Measurements from ENCODE around the gene PWP1.

The PWP1 gene

DNA sequence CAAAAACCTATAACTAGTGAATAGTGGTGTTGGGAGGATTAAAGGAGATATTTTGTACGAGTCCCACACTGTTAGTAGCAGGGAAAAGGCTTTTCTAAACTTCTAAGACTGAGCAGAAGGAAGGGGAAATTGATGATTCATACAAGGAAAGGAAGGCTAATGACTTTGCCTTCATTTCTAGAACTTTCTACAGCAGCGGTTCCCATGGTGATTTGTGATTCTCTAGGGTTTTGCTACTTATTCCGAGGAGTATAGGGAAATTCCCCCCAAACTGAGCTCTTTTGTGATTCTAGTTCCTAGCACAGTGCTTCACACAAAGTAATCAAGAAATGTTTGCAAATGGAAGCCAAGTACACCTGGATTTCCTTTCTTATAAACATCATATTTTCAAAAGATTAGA lies 23.8 kb upstream of the PWP1 start:
- H3K9me3 ChIP-seq (ENCODE audit: insufficient read depth, low read length, severe bottlenecking): no peaks in the 10 kb centered on the region
- no peak overlapping the region for H3K4me3 ChIP-seq (ENCODE audit: low read depth in 1 of 2, low read length in 2 of 2)
- DNase-seq (no peak), ATAC-seq (ENCODE audit: insufficient read depth, low read depth) (no peak)
- no peak for TF ChIP-seq EZH2 (IDR thresholded peaks at IDR 0.05; ENCODE audit: borderline replicate concordance, low read depth, low read length, severe bottlenecking)
- TF ChIP-seq, protein P1, sequence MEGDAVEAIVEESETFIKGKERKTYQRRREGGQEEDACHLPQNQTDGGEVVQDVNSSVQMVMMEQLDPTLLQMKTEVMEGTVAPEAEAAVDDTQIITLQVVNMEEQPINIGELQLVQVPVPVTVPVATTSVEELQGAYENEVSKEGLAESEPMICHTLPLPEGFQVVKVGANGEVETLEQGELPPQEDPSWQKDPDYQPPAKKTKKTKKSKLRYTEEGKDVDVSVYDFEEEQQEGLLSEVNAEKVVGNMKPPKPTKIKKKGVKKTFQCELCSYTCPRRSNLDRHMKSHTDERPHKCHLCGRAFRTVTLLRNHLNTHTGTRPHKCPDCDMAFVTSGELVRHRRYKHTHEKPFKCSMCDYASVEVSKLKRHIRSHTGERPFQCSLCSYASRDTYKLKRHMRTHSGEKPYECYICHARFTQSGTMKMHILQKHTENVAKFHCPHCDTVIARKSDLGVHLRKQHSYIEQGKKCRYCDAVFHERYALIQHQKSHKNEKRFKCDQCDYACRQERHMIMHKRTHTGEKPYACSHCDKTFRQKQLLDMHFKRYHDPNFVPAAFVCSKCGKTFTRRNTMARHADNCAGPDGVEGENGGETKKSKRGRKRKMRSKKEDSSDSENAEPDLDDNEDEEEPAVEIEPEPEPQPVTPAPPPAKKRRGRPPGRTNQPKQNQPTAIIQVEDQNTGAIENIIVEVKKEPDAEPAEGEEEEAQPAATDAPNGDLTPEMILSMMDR (IDR thresholded peaks at IDR 0.05; ENCODE audit: borderline replicate concordance, extremely low read depth, low read length, poor library complexity, severe bottlenecking): no peak
- H4K20me1 ChIP-seq (ENCODE audit: insufficient read depth, low read length): no peaks in the 10 kb centered on the region
- H2AFZ ChIP-seq (ENCODE audit: low read depth, low read length): no peak overlapping the region
- H3K4me2 ChIP-seq (ENCODE audit: insufficient read depth, low read length): no peak overlapping the region
- H3K4me1 ChIP-seq (ENCODE audit: insufficient read depth, low read length): no peaks in the 10 kb centered on the region
- no peak overlapping the region for H3K27ac ChIP-seq (ENCODE audit: low read length)
- H3K27me3 ChIP-seq (ENCODE audit: insufficient read depth, low read length, poor library complexity): no peaks in the 10 kb centered on the region
- no peaks in the 10 kb centered on the region for H3K79me2 ChIP-seq (ENCODE audit: insufficient read depth, low read length)
- H3K9ac ChIP-seq (ENCODE audit: low read depth, low read length): no peak overlapping the region
- H3K36me3 ChIP-seq (ENCODE audit: insufficient read depth, low read length): no peaks in the 10 kb centered on the region

DNA sequence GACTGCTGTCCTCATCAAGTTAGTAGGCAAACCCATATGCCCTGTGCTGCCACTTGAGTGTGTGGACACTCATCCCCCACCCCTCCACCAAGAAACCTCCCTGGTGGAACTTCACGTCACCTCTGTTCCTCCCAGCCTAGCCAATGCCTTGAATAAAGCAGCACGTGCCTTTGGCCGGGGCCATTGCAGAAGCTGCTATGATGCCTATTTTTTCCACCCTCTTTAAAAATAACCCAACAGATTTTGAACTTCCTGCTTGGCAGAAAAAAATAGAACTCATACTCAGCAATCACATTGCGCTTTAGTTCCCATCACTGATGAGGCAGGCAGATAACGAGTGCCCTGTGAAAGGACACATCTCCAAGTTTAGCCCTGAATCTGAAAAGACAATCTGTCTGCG lies 23.1 kb upstream of the PWP1 start:
- no peak overlapping the region for H3K9ac ChIP-seq (ENCODE audit: low read depth, low read length)
- ATAC-seq (ENCODE audit: insufficient read depth, low read depth): no peak
- TF ChIP-seq, protein P1 (IDR thresholded peaks at IDR 0.05; ENCODE audit: borderline replicate concordance, extremely low read depth, low read length, poor library complexity, severe bottlenecking): no peak
- no peak for TF ChIP-seq EZH2 (IDR thresholded peaks at IDR 0.05; ENCODE audit: borderline replicate concordance, low read depth, low read length, severe bottlenecking)

DNA sequence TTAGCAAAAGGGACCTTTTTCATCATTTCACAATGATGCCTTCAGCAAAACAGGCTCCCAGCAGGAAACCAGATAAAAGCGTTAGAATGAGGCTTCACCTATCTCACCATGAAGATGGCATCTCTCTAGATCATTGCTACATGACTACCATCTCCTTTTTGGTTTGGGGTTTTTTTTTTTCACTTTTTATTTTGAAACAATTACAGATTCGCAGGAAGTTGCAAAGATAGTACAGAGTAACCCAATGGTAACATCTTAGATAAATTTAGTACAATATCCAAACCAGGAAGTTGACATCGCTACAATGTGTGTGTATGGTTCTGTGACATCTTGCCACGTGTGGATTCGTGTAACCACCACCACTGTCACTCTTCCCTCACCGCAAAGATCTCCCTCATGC lies 22.3 kb upstream of the PWP1 start:
- no peaks in the 10 kb centered on the region for H3K4me1 ChIP-seq (ENCODE audit: insufficient read depth, low read length)
- H3K4me3 ChIP-seq (ENCODE audit: low read depth in 1 of 2, low read length in 2 of 2): no peak overlapping the region
- no peaks in the 10 kb centered on the region for H3K36me3 ChIP-seq (ENCODE audit: insufficient read depth, low read length)
- H3K9me3 ChIP-seq (ENCODE audit: insufficient read depth, low read length, severe bottlenecking): no peaks in the 10 kb centered on the region
- H3K27ac ChIP-seq (ENCODE audit: low read length): no peak overlapping the region
- ATAC-seq (ENCODE audit: insufficient read depth, low read depth) (no peak), DNase-seq (no peak)
- no peaks in the 10 kb centered on the region for H3K79me2 ChIP-seq (ENCODE audit: insufficient read depth, low read length)
- H2AFZ ChIP-seq (ENCODE audit: low read depth, low read length): no peak overlapping the region
- TF ChIP-seq, protein P1 (IDR thresholded peaks at IDR 0.05; ENCODE audit: borderline replicate concordance, extremely low read depth, low read length, poor library complexity, severe bottlenecking): no peak
- TF ChIP-seq EZH2 (IDR thresholded peaks at IDR 0.05; ENCODE audit: borderline replicate concordance, low read depth, low read length, severe bottlenecking): no peak
- H4K20me1 ChIP-seq (ENCODE audit: insufficient read depth, low read length): no peaks in the 10 kb centered on the region
- H3K9ac ChIP-seq (ENCODE audit: low read depth, low read length): no peak overlapping the region
- no peak overlapping the region for H3K4me2 ChIP-seq (ENCODE audit: insufficient read depth, low read length)
- no peaks in the 10 kb centered on the region for H3K27me3 ChIP-seq (ENCODE audit: insufficient read depth, low read length, poor library complexity)

More for the DNA sequence above, 23.1 kb upstream of the PWP1 start:
- Histone ChIP-seq H4K20me1 (ENCODE audit: insufficient read depth, low read length) (no peaks in the 10 kb centered on the region), H3K4me3 (ENCODE audit: low read depth in 1 of 2, low read length in 2 of 2) (no peak overlapping the region), H3K4me1 (ENCODE audit: insufficient read depth, low read length) (no peaks in the 10 kb centered on the region), H3K27ac (ENCODE audit: low read length) (no peak overlapping the region), H3K36me3 (ENCODE audit: insufficient read depth, low read length) (no peaks in the 10 kb centered on the region), H2AFZ (ENCODE audit: low read depth, low read length) (no peak overlapping the region), H3K4me2 (ENCODE audit: insufficient read depth, low read length) (no peak overlapping the region), H3K9me3 (ENCODE audit: insufficient read depth, low read length, severe bottlenecking) (no peaks in the 10 kb centered on the region), H3K79me2 (ENCODE audit: insufficient read depth, low read length) (no peaks in the 10 kb centered on the region), H3K27me3 (ENCODE audit: insufficient read depth, low read length, poor library complexity) (no peaks in the 10 kb centered on the region)
- no peak for DNase-seq

DNA sequence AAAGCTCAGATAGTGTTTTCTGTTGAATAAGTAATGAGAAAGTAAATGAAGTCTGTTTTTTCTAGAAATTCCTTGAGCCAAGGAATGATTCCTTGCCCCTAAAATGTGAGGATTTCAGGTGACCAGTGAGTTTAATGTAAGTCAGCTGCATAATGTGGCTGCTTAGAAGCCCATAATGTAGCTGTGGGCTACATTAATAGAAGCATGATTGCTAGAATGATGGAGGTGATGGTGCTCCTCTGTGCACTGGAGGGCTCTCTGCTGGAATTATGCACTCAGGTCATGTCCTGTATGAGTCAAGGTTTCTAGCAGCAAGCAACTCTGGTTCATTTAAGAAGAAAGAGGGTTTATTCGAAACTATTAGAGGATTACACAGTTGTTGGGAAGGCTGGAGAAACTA lies 19.6 kb upstream of the PWP1 start:
- no peaks in the 10 kb centered on the region for H4K20me1 ChIP-seq (ENCODE audit: insufficient read depth, low read length)
- no peaks in the 10 kb centered on the region for H3K79me2 ChIP-seq (ENCODE audit: insufficient read depth, low read length)
- H3K4me3 ChIP-seq (ENCODE audit: low read depth in 1 of 2, low read length in 2 of 2): no peak overlapping the region
- H3K4me2 ChIP-seq (ENCODE audit: insufficient read depth, low read length): no peak overlapping the region
- no peak for ATAC-seq (ENCODE audit: insufficient read depth, low read depth)
- H3K27me3 ChIP-seq (ENCODE audit: insufficient read depth, low read length, poor library complexity): peaks cover 4% of the 10 kb centered on the region
- H2AFZ ChIP-seq (ENCODE audit: low read depth, low read length): no peak overlapping the region
- no peak for DNase-seq
- no peaks in the 10 kb centered on the region for H3K4me1 ChIP-seq (ENCODE audit: insufficient read depth, low read length)
- no peak overlapping the region for H3K27ac ChIP-seq (ENCODE audit: low read length)
- no peaks in the 10 kb centered on the region for H3K36me3 ChIP-seq (ENCODE audit: insufficient read depth, low read length)
- no peaks in the 10 kb centered on the region for H3K9me3 ChIP-seq (ENCODE audit: insufficient read depth, low read length, severe bottlenecking)
- TF ChIP-seq, protein P1 (IDR thresholded peaks at IDR 0.05; ENCODE audit: borderline replicate concordance, extremely low read depth, low read length, poor library complexity, severe bottlenecking): no peak
- TF ChIP-seq EZH2 (IDR thresholded peaks at IDR 0.05; ENCODE audit: borderline replicate concordance, low read depth, low read length, severe bottlenecking): no peak
- no peak overlapping the region for H3K9ac ChIP-seq (ENCODE audit: low read depth, low read length)
